Fibroblast of skin of back (primary cell): Measurements from ENCODE around the gene SERPINA4. TPM values are rescaled to one million over a fixed set of nuclear protein-coding genes. Genes with fewer than 3 reads are reported as not detected.

ENCODE experiments used
- DNase-seq: peaks from one replicate; pipeline ENCODE4 v3.0.0-alpha.2; 2013
- polyA plus RNA-seq, 2 experiments: library from polyadenylated mRNA; unstranded; fragments of 120-200 nt; gene quantifications; one replicate each; pipeline ENCODE4 v1.2.1, GENCODE V29; 2013; ENCODE audit not compliant: insufficient read length in 2 of 2

SERPINA4 gene
- not detected for polyA plus RNA-seq (2013, experiment 1 of 2; ENCODE audit: insufficient read length)
- not detected for polyA plus RNA-seq (2013, experiment 2 of 2; ENCODE audit: insufficient read length)

- DNase-seq = no peak
Observed at GRCh38 chr14:94560751-94561655, at the start of gene SERPINA4. Gene SERPINA4, plus strand, starts transcription at chr14:94561442. Its CDS starts 2,041 bp downstream, at chr14:94563483.

DNA sequence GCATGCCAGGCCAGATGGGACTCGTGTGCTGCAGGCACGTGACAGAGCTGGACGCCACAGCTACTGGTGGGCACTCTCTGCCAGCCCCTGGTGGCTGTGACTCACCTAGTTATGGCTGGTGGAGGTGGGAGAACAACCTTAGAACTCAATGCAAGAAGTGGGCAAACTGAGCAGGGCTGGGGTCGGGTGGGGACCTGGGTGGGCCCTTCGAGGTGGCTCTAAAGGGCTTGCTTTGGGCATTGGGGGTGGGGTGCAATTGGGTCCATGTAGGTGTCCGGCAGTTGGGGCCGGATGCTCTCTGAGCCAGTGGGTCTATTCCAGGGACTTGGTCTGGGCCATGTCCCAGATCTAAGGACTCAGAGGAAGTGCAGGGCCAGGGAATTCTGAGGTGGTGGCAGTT, 46.9 kb upstream of the SERPINA4 start:
- DNase-seq = no peak

DNA sequence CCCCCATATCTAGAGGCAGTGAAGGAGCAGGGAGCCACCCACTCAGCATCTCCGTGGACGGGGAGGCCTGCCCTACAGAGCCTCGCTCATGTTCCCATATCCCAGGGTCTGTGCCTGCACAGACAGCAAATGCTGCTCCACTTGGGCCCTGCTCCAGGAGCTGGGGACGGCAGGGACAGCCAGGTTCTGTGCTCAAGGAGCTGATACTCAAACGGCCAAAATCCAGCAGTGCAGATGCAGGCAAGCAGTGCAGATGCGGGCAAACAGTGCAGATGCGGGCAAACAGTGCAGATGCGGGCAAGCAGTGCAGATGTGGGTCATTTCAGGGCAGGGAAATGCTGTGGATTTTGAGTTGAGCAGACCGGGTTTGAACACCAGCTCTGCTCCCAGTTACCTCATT, 45.8 kb upstream of the SERPINA4 start:
- no peak for DNase-seq

DNA sequence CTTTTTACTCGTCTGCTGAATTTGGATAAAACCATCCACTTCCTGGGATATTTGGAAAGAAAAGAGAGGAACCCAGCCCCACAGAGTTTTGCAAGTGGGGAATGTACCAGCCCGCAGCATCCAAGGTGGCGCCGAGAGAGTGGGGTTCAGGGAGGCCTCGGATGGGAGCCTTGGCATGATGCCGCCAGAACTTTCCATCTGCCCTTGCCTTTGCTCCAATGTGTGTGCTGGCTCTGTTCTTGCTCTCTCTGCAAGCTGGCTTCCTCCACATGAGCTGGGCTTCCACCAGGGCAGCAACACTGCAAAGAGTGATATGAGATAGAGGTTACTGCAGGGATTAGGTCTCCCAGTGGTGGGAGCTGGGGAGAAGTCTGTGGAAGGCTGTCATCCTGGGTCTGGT, 45.4 kb upstream of the SERPINA4 start:
- DNase-seq = no peak

GRCh38 chr14:94517248-94517640, 44.0 kb upstream of the SERPINA4 start:
- DNase-seq = no peak

DNA sequence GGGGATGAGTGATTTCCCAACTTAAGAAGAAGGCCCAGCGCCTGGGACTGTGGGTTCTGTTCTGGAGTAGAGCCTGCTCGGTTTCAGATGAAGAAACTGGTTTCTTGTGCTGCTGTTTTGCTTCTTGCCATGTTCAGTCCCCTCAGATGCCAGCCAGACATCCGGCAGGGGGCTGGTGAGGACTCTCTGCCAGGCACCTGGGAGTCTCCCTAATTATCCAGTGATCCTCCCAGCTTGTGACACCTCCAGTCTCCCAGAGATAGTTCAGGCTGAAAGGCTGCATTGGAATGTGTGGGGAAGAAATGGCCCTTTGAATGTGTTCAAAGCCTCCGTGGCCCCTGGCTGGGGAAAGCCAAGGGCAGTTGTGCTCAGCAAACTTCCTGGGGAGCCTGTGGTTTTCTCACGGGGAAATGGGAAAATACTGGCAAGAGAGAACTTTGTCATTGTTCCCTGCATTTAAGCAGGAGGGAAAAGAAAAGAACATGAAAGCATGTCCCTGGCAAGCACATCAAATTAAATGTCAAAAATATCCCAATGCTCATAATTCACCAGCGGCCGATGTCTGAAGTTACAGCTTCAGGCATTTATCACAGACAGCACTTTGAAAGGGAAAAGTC, 43.5 kb upstream of the SERPINA4 start:
- DNase-seq = no peak

GRCh38 chr14:94521375-94522114, 39.7 kb upstream of the SERPINA4 start:
- no peak for DNase-seq

GRCh38 chr14:94522115-94522724, 39.0 kb upstream of the SERPINA4 start:
- DNase-seq = no peak

DNA sequence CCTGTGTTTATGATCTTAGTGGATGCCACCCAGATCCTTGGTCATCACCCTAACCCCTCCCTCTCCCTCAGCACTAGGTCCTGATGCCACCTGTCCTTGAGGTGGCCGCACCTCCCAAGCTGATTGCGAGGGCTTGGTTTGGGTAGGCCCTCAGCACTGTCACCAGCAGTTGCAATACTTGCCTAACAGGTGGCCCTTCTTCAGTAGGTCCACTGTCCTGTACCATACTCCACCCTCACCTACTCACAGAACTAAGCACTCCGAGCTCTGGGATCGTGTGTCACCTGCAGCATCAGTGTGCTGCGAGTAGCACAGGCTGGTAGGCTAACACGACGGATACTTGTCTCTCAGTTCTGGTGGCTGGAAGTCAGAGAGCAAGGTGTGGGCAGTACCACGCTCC, 38.0 kb upstream of the SERPINA4 start:
- no peak for DNase-seq

GRCh38 chr14:94524093-94524492, 37.1 kb upstream of the SERPINA4 start:
- DNase-seq = no peak

DNA sequence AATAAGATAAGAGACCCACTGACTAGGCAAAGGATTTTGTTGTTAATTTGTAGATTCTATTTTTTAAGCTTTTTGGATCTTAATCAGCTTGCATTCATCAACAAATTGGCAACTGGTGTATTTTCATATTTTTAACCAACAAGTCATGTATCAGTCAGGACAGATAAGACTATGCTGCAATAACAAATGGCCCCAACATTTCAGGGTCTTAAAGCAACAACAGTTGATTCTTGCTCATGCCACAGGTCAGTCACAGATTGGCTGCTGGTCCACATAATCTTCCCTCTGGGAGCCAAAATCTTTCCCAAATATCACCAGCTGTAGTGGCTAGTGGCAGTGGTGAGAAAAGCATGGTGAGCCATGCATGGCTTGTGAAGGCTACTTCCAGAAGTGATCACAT, 30.1 kb upstream of the SERPINA4 start:
- DNase-seq = no peak

GRCh38 chr14:94532447-94532846, 28.8 kb upstream of the SERPINA4 start:
- DNase-seq = peak; percentile 73

GRCh38 chr14:94535506-94535905, 25.7 kb upstream of the SERPINA4 start:
- DNase-seq = no peak

DNA sequence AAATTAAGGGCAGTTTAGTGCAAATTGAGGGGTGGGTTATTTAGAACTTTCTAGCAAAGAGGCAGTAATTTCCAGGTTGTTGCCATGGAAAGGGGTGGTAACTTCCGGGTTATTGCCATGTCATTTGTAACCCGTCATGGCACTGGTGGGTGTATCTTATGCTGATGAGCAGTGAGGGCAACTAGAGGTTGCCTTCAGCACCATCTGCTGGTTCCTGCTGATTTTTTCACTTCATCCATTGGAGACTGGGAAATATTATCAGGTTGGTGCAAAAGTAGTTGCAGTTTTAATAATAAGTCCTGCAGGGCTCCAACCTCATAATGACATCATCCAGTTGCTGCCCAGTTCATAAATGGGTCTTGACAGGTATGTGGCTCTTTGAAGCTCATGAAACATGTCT, 24.4 kb upstream of the SERPINA4 start:
- peak; percentile 21 for DNase-seq

GRCh38 chr14:94538070-94538740, 23.0 kb upstream of the SERPINA4 start:
- DNase-seq = no peak

GRCh38 chr14:94539181-94539580, 22.1 kb upstream of the SERPINA4 start:
- no peak for DNase-seq

DNA sequence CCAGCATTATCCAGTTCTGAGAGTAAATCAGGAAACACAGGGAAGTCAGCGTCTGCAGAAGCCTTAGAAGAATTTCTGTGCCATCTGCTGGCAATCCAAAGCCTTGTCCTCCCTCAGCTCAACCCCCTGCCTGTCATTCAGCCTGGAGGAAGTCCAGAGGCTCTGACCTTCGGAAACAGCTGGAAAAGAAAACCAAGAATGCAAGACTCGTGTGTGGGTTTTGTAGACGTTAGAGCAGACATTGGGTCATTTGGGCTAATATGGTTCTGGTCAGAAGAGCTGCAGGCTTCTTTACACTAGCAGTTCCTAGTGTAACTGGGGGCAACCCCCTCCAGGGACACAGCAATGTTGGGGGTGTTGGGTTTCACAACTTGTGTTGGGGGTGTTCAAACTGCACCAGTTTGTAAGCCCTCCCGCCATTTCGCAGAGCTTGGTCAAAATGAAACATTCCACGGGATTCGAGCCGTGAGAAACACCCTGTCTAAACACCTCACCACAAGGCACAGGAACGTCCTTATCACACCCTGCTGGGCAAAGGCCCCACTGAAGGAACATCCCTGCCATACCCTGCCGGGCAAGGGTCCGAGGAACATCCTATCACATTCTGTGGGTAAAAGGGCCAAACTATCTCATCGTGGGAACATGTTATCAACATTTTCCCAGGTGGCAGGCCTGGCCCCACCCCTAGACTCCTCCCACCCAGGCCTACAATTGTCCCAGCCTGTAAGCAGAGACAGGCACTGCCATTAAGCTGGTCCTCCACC, 21.0 kb upstream of the SERPINA4 start:
- DNase-seq = peak; percentile 60

DNA sequence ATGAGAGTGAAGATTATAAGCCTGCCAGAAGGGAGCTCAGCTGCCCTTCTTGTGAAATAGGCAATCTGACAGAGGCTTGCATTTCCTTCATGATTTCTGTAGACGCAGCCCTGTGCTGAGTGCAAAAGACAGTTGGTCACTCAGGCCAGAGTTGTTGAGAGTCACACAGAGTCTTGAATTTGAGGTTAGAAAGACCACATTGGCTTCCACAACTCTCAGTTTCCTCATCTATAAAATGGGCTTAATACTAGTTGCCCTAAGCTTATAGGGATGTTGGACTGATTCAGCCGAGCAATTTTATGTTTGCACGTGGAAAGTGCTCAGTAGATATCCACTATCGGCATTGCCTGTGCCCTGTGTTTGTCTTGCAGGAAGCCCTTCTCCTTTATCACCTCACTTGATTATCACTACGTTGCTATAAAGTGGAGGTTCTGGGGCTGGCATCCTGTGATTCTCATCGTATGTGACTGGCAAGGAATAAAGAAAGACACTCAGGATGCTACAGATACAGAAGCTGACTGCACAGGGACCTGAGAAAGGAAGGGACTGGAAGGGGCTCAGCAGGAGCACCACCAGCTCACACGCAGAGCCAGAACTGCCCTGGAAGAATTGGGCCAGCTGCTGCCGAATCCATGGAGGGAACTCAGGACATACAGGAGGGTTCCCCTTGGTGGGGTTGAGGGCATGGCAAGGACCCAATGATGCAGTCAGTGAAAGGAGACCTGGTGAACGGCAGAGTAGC, 19.8 kb upstream of the SERPINA4 start:
- DNase-seq = no peak

DNA sequence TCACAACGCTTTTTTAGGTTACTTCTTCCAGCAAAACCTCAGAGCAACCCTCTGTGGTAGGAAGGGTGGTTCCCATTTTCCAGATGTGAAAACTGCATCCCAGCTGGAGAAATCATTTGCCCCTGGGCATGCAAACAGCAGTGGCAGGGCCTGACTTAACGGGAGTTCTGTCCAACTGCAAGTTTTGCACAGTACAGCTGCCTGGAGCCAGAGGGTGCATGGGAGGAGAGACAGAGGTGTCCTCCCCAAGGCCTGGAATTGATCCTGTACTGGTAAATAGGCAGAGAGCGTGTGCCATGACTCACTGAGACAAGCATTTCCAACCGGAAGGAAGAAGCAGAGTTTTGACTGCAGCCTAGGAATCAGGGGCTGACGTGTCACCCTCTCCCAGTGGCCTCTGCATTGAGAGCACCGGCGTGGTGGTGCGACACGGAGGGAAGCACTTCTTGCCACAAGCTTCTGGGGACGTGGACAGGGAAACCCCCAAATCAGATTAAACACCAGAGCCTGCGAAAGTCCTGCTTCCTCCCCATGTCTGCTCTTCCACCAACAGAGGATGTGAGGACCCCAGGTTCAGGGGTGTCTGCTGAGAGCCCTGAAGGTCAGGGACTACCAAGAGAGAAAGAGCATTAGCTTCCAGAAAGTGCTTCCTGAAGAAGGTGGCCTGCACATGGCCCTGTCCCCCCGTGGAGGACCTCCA, 19.0 kb upstream of the SERPINA4 start:
- peak; percentile 84 for DNase-seq
